DLD1 (cell line): ENCODE measurements around the gene TBC1D25.
"Not testable (repeated sequence)": the region's sequence is repeated elsewhere in the genome, so short reads cannot be mapped to it uniquely, and the experiment has no call there.

Experiments used
- in situ Hi-C: cut with HindIII; loops from 2 replicates; pipeline ENCODE4 v1.10.0; 2017; ENCODE audit warnings: low sequenced_read_pairs

Gene TBC1D25

DNA sequence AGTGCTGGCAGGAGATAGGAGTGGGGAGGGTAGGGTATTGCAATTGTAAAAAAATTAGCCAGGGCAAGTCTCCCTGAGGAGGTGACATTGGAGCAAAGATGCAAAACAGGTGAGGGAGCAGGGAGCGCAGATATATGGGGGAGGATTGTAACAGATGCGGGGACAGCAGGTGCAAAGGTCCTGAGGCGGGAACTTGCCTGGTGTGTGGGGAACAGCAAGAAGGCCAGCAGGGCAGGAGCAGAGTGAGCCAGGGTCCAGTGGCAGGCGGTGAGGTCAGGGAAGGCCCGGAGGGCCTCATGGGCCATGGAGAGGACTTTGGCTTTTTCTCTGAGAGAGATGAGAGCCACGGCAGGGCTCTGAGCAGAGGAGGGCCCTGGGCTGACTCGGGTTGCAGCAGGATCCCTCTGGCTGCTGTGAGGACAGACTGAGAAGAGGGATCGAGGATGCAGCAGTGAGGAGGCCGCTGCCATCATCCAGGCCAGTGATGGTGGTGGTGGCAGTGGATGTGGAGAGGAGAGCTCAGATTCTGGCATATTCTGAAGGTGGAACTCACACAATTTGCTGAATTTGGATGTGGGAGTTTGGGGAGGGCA is 24.6 kb upstream of the TBC1D25 start:
- in situ Hi-C loops: no loop called here

DNA sequence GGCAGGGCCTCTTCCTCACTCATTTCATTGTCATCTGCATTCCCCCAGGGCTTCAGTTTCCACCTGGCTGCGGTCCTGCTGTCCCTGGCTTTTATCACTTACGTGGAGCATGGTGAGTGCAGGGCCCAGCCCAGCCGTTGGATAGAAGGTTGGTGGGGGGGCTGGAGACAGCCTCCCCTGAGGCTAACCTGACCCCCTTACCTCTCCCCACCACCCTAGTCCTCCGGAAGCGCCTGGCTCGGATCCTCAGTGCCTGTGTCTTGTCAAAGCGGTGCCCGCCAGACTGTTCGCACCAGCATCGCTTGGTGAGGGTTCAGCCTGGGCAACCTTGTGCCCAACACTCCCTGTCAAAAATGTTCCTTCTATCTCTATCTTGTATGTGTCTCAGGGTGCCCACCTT is 23.7 kb upstream of the TBC1D25 start:
- in situ Hi-C loops: no loop called here

DNA sequence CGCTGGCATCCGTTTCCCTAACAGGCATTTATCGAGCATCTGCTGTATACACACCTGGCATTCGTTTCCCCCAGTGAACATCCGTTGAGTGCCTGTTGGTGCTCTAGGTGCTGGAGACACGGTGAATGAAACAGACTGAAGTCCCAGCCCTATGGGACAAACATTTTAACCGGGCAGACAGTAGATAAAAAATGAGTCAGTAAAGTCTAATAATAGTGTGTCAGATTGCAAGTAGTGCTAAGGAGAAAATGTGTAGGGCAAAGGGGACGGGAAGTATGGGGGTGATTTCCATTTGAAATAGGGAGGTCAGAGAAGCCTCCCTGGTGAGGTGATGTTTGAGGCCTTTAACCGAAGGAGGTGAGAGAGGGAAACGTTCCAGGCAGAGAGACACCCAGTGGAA is 23.2 kb upstream of the TBC1D25 start:
- in situ Hi-C loops: no loop called here

DNA sequence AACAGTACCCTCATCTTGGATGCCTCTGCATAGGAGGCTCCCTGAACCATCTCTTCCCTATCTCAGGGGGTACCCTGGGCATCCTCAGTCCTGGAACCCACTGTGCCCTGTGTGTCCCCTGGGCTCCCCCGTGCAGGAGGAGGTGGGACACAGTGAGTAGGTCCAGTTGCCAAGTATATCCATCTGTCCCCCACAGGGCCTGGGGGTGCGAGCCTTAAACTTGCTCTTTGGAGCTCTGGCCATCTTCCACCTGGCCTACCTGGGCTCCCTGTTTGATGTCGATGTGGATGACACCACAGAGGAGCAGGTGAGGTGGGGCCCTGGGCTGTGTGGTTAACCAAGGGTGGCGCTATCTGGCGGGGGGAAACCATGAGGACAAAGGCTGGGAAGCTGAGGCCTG is 22.5 kb upstream of the TBC1D25 start:
- in situ Hi-C loops: no loop called here

DNA sequence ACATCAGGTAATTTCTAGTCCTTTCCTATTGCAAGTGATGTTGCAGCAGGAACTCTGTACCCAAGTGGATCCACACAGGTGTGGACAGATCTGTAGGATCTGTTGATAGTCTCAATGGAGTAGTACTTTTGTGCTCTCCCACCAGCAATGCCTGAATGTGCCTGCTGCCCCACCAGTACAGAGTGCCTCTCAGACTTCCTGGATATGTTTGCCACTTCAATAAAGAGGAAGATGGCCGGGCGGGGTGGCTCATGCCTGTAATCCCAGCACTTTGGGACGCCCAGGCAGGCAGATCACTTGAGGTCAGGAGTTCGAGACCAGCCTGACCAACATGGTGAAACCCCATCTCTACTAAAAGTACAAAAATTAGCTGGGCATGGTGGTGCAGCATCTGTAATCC is 20.0 kb upstream of the TBC1D25 start:
- in situ Hi-C loops: not testable (repeated sequence)

DNA sequence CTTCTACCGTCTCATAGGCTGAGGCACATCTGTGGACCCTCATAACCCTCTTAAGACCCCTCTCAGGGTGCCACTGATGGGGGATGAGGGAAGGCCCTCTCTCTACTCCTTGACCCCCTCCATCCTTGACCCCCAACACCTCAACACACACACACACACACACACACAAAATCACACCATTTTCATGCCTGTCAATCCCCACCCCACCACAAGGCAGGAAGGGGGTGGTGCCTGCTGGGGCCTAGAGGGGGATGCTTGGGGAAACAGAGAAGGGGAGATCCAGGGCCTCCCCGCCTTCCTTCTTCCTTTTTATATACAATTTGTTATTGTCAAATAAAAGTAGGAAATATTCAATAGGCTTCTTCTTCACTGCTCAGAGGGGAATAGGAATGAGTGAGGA is 19.1 kb upstream of the TBC1D25 start:
- in situ Hi-C loops: no loop called here

DNA sequence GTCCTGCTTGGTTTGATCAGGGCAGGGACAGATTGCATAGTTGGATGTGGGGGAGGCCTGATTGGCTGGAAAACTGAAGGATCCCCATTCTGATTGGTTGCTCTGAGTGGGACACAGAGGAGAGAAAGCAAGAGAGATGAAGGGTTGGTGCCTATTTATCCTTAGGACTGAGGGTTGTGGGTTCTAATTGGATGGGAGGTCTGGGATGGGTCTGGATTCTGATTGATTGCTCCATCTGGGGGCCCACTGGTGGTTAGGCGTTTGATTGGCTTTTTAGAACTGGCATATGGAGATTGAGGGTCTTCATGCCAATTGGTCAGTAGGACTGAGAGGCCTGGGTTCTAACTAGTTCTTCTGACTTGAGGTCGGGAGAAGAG is 18.6 kb upstream of the TBC1D25 start:
- in situ Hi-C loops: no loop called here

DNA sequence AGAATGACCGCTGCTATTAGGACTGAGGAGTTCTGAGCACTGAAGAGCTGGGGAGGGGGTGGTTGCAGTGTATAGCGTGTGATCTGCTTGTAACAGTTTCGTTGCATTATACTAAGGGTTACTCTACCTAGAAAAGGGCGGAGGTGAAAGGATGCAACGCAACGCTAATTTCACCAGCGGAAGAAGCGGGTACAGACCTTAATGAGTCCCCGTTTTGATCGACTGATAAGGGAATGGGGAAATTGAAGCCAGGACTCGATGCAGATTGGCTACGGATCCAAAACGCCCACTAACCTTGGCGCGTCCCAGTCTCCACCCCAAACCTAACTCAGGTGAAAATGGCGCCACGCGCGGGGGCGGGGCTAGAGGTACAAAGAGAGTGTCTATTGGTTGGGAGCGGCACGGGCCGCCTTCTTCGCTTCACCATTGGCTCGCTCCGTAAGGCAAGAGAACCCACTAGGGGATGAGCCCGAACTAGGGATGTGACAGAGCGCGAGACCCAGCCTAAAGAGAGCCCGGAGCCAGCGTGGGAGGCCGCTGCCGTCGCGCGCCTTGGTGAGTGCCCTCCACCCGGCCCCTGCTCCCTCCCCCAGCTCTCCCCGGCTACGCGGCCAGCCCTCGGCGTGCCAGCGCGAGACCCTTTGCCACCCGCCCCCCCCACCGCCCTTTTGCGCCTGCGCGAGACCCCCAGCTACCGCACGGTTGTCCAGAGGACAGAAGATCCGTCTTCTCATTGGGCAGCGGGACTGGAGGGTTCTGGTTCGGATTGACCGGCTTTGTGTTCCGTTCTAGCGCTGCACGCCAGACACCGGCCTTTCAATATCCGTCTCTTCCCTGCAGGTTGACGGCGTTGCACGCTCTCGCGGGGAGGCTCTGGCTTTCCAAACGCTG is 17.9 kb upstream of the TBC1D25 start, which contains the start of gene EBP:
Gene EBP (plus strand): TSS at position 456 of the 891 bp plus-strand sequence. CDS start 1,964 bp downstream, outside the sequence.
- in situ Hi-C loops: no loop called here

DNA sequence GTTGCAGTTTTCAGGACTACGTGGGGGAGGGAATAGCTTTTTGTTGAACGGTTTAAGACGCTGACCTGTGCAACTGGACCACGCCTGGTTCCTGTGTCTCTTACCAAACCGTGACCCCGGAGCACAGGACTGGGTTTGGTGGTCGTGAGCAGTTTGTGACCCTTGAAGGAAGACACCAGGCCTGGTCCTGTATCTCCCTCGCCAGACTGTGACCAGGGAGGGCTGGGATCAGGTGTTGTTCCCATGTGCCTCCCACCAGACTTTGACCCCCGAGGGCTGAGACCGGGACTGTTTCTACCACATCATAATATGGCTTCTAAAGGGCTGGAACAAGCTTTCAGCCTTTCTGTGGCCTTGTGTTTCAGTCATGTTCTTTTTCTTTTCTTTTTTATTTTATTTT is 17.2 kb upstream of the TBC1D25 start:
- in situ Hi-C loops: no loop called here

DNA sequence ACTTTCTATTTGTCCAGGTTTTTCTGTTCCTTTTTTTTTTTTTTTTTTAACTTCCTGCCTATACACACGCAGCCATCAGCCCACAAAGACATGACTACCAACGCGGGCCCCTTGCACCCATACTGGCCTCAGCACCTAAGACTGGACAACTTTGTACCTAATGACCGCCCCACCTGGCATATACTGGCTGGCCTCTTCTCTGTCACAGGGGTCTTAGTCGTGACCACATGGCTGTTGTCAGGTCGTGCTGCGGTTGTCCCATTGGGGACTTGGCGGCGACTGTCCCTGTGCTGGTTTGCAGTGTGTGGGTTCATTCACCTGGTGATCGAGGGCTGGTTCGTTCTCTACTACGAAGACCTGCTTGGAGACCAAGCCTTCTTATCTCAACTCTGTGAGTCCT is 15.8 kb upstream of the TBC1D25 start:
- in situ Hi-C loops: no loop called here

DNA sequence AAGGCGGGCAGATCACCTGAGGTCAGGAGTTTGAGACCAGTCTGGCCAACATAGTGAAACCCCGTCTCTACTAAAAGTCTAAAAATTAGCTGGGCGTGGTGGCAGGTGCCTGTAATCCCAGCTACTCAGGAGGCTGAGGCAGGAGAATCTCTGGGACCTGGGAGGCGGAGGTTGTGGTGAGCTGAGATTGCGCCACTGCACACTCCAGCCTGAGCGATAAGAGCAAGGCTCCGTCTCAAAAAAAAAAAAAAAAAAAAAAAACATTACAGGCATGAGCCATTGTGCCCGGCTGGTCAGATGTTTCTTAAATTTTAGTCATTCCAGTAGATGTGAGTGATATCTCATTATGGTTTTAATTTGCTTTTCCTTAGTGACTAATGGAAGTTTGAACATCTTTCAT is 13.7 kb upstream of the TBC1D25 start:
- in situ Hi-C loops: not testable (repeated sequence)

DNA sequence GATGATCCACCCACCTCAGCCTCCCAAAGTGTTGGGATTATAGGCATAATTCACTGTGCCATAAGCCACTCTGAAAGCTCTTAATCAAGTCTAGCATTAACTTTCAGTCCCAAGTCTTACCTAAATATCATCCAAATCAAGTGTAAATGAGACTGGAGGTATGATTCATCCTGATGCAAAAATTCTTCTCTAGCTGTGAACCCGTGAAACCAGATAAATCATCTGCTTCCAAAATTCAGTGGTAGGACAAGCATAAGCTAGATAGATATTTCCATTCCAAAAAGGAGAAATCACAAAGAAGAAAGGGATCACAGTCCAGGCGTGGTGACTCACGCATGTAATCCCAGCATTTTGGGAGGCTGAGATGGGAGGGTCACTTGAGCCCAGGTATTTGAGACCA is 8.8 kb upstream of the TBC1D25 start:
- in situ Hi-C loops: no loop called here

DNA sequence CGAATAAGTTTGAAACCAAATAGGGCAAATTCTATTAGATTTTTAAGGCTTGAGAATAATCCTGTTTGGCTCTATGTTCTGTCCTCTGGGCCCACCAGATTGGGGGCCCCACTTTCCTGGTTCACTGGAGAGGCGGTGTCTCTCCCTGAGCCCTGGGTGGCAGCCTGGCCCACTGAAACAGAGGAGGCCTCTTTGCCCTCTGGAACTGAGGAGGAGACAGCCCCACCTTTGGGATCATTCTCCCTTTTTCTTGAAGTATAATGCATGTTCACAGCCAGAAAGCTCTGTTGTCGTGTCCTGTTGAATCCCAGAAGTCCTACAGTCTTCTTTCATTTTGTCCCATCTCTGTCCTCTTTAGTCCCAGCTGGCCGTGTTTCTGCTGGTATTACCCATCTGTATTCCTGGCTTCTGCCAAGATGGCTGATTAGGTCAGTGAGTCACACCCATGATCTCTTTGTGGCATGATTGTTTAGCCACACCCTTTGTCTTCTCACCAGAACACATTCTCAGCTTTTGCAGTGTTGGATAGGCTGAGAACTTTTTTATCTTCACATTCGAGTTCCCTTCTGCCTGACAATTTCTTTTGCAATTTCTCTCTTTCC is 8.1 kb upstream of the TBC1D25 start:
- in situ Hi-C loops: no loop called here

DNA sequence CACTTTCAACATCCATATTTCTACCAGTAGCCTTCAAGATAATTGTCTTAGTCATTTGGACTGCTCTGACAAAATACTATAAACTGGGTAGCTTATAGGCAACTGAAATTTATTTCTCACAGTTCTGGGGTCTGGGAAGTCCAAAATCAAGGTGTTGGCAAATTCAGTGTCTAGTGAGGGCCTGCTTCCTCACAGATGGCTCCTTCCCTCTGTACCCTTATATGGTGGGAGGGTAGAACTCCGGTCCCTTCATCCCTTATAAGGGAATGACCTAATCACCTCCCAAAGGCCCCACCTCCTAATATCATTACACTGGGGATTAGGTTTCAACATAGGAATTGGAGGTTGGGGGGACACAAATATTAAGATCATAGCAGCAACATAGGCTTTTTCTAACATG is 7.4 kb upstream of the TBC1D25 start:
- in situ Hi-C loops: no loop called here

DNA sequence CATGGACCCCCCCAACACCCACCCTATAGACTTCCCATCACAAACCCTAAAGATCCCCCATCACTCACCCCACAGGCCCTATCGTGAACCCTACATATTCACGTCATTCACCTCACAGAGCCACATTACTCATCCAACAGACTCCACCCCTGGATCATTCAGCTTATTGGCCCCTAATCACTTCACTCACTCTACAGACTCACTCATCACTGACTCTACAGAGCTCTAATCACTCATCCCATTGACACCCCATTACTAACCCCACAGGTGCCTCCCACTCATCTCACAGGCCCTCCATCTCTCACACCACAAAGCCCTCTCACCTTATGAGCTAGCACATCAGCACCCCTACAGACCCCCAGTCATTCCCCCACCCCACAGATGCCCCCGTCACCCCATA is 6.3 kb upstream of the TBC1D25 start:
- in situ Hi-C loops: no loop called here

DNA sequence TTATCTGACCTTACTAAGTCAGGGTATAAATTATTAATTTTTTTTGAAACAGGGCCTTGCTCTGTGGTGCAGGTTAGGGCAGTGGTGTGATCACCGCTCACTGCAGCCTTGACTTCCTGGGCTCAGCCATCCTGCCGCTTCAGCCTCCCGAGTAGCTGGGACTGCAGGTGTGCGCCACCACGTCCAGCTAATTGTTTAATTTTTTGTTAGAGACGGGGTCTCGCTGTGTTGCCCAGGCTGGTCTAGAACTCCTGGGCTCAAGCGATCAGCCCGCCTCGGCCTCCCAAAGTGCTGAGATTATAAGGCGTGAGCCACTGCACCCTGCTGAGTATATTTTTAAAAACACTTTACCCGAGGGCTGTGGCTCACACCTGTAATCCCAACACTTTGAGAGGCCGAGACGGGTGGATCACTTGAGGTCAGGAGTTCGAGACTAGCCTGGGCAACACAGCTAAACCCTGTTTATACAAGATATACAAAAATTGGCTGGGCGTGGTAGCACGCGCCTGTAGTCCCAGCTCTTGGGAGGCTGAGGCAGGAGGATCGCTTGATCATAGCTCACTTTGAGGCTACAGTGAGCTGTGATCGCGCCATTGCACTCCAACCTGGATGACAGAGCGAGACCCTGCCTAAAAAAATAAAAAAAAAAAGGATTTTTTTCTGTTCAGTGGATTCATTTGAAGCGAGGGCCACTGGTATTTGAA is 721 bp upstream of the TBC1D25 start:
- in situ Hi-C loops: no loop called here

DNA sequence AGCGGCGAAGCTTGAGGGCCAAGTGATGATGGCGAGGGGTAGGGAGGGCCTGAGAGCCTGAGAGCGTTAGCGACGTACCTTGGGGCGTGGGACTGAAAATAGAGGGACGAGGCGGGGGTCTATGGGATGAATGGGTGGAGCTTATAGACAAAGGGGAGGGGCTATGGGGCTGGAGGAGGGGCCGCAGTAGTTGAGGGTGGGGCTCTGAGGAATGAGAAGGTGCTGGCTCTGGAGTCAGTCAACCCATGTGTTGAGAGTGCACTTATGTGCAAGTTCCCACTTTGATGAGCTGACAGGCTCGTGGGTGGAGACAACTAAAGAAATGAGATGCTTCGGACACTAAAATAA is 488 bp downstream of the TBC1D25 start:
- in situ Hi-C loops: no loop called here

DNA sequence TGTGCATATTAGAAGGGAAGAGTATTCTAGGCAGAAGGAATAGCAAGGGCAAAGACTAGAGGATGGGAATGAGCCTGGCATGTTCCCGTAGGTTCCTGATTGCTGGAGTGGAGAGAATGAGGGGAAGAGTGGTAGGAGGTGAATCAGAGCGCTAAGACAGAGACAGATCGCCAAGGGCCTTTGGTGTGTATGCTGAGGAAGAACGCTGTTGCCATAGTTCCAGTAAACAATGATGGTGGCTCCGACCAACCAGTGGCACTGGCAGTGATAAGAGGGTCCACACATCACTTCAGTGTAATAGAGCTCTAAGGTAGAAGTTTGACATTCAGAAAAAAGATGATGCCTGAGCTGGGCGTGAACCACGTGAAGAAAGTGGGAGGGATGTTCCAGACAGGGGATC is 966 bp downstream of the TBC1D25 start:
- in situ Hi-C loops: no loop called here

DNA sequence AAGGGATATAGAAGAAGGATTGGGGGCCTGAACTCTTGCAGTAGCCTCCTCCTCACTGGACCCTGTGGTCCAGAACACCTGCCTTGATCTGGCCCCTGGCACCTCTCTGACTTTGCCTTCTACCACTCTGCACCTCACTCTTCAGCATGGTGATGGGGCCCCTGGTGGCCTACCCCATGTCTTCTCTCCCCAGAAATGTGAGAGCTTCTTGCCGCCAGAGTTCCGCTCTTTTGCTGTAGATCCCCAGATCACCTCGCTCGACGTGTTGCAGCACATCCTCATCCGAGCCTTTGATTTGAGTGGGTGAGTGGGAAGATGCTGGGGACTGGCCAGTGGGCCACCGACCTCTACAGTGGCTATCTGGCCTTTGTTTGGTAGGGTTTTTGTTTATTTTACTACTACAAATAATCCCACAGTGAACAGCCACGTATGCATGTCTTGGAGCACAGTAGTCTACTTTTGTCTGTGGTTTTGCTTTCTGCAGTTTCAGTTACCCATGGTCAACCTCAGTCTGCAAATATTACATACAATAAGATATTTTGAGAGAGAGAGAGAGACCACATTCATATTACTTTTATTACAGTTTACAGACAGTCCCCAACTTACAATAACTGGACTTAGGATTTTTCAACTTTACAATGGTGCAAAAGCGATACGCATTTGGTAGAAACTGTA is 1.8 kb downstream of the TBC1D25 start:
- in situ Hi-C loops: no loop called here

DNA sequence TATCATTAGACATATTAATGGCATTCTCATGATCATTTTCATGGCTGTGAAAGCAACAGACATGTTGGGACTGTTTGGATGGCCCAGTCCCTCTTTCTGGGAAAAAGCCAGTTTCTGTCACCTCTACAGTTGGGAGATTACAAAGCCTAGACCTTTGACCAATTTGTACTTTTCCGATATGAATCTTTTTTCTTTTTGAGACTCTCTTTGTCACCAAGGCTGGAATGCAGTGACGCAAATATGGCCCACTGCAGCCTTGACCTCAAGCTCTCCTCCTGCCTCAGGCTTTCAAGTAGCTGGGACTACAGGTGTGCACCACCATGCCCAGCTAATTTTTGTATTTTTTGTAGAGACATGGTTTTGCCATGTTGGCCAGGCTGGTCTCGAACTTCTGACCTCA is 9.4 kb downstream of the TBC1D25 start:
- in situ Hi-C loops: no loop called here

DNA sequence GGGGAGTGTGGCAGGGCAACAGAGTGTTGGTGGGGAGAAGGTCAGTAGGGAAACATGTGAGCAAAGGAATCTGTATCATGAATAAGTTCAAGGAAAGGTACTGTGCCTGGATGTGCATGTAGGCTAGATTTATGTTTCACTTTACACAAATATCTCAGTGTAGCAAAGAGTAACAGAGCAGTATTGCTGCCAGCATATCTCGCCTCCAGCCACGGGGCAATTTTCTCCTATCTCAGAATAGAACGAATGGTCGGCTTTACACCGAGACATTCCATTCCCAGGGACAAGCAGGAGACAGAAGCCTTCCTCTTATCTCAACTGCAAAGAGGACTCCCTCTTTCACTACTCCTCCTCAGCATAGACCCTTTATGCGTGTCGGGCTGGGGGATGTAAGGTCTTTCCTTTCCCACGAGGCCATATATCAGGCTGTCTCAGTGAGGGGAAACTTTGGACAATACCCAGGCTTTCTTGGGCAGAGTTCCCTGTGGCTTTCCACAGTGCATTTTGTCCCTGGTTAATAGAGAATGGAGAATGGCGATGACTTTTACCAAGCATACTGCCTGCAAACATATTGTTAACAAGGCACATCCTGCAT is 16.3 kb downstream of the TBC1D25 start:
- in situ Hi-C loops: not testable (repeated sequence)
